ENCODE measurements around the gene CNN3.

DNA sequence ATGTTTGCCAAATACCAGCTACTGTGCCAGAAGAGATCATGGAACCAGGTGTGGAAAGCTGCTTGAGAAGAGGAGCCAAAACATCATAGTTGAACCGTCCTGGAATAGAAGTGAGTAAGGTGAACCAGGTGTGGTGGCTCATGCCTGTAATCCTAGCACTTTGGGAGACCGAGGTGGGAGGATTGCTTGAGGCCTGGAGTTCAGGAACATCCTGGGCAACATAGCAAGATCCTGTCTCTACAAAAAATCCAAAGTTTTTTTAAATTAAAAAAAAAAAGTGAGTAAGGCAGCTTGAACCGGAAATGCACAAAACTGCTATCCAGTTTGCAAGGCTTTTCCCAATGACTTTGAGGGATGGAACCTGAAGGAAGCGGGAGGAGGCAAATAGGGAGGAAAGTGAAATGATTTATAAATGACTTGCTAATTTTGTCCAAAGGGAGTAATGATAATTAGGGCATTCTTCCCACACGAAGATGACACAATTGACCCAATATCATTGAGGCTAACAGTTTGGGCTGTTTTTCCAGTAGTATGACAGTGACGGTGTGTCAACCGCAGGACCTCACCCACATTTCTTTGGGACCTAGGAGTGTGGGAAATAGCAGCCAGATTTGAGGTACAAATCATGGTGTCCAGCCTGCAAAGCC, 1.5 kb upstream of the CNN3 start:
- TF ChIP-seq, protein P1, sequence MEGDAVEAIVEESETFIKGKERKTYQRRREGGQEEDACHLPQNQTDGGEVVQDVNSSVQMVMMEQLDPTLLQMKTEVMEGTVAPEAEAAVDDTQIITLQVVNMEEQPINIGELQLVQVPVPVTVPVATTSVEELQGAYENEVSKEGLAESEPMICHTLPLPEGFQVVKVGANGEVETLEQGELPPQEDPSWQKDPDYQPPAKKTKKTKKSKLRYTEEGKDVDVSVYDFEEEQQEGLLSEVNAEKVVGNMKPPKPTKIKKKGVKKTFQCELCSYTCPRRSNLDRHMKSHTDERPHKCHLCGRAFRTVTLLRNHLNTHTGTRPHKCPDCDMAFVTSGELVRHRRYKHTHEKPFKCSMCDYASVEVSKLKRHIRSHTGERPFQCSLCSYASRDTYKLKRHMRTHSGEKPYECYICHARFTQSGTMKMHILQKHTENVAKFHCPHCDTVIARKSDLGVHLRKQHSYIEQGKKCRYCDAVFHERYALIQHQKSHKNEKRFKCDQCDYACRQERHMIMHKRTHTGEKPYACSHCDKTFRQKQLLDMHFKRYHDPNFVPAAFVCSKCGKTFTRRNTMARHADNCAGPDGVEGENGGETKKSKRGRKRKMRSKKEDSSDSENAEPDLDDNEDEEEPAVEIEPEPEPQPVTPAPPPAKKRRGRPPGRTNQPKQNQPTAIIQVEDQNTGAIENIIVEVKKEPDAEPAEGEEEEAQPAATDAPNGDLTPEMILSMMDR (IDR thresholded peaks at IDR 0.05) = no peak
- TF ChIP-seq POLR2A (IDR thresholded peaks at IDR 0.05) = no peak

Data from tibial nerve (tissue), 3 donors.